PC-9 (cell line): ENCODE results near the gene CNIH2. TPM values are rescaled to one million over a fixed set of nuclear protein-coding genes. Genes with fewer than 3 reads are reported as not detected.

Experiments used
- BruUV-seq: library from RNA; stranded (reverse); fragments of 400-500 nt; replicated peaks from 2 replicates; lab custom pipeline; 2021; lab: Mats Ljungman, UMichigan
- CTCF ChIA-PET: fragments of 300-600 bp; sonication (Branson Sonifier 250); formaldehyde crosslinking; loops from one replicate; lab custom pipeline; 2022; ENCODE audit warnings: antibody characterized with exemption; lab: Charles Lee
- POLR2A ChIA-PET: fragments of 300-600 bp; sonication (Branson Sonifier 250); formaldehyde crosslinking; loops from one replicate; lab custom pipeline; 2022; ENCODE audit warnings: antibody characterized with exemption; ENCODE audit not compliant: unreplicated experiment; lab: Charles Lee
- DNase-seq, 2 experiments: peaks; one replicate each; pipeline versions ENCODE4 v3.0.0 to v3.0.0-alpha.2; 2015 to 2022; ENCODE audit warnings: mixed read lengths in 1 of 2
- H2AFZ ChIP-seq: fragments of 200-600 bp; sonication (generic); 2 replicates; pipeline ENCODE4 v1.8.1; 2017; ENCODE audit warnings: antibody characterized with exemption
- H3F3A ChIP-seq: fragments of 200-600 bp; sonication (generic); 2 replicates; pipeline ENCODE4 v1.8.1; 2017; ENCODE audit warnings: antibody characterized with exemption, mild to moderate bottlenecking, low read depth; ENCODE audit not compliant: insufficient read depth
- H3K27ac ChIP-seq: fragments of 200-600 bp; sonication (generic); 2 replicates; pipeline ENCODE4 v1.6.1; 2016; ENCODE audit warnings: mixed run types
- H3K27me3 ChIP-seq: fragments of 200-600 bp; sonication (generic); 2 replicates; pipeline ENCODE4 v1.6.1; 2016; ENCODE audit warnings: low read depth, mixed run types; ENCODE audit not compliant: insufficient read depth
- H3K36me3 ChIP-seq: fragments of 200-600 bp; sonication (generic); 2 replicates; pipeline ENCODE4 v1.6.1; 2016; ENCODE audit warnings: low read depth, mixed run types
- H3K4me1 ChIP-seq: fragments of 200-600 bp; sonication (generic); replicated peaks from 2 replicates; pipeline ENCODE4 v1.6.1; 2016; ENCODE audit warnings: mixed run types; ENCODE audit not compliant: insufficient read depth
- H3K4me2 ChIP-seq: fragments of 200-600 bp; sonication (generic); 2 replicates; pipeline ENCODE4 v1.6.1; 2017; ENCODE audit warnings: mixed run types
- H3K4me3 ChIP-seq: fragments of 200-600 bp; sonication (generic); 2 replicates; pipeline ENCODE4 v1.6.1; 2016; ENCODE audit warnings: mixed run types
- H3K79me2 ChIP-seq: fragments of 200-600 bp; sonication (generic); 2 replicates; pipeline ENCODE4 v1.6.1; 2017; ENCODE audit warnings: low read depth, mixed run types
- H3K9me2 ChIP-seq: fragments of 200-600 bp; sonication (generic); 2 replicates; pipeline ENCODE4 v1.8.1; 2017; ENCODE audit warnings: mild to moderate bottlenecking; ENCODE audit not compliant: insufficient read depth
- H3K9me3 ChIP-seq: fragments of 200-600 bp; sonication (generic); 2 replicates; pipeline ENCODE4 v1.8.1; 2016; ENCODE audit warnings: low read depth; ENCODE audit not compliant: insufficient read depth
- H4K20me1 ChIP-seq: fragments of 200-600 bp; sonication (generic); 2 replicates; pipeline ENCODE4 v1.8.1; 2017; ENCODE audit not compliant: insufficient read depth
- EZH2 ChIP-seq: fragments of 200-600 bp; sonication (generic); IDR thresholded peaks from 2 replicates; pipeline ENCODE4 v1.8.0; 2017; ENCODE audit warnings: antibody characterized with exemption, low read depth
- intact Hi-C: fragments of 100-400 bp; cut with micrococcal nuclease; formaldehyde crosslinking; loops from one replicate; pipeline ENCODE4 v1.10.0; 2022; ENCODE audit not compliant: unreplicated experiment
- total RNA-seq: library from RNA; stranded (reverse); gene quantifications from 2 replicates; pipeline ENCODE4 v1.2.3, GENCODE V29; 2021
- TF ChIP-seq, protein P1 (sequence below): fragments of 200-600 bp; sonication (generic); conservative IDR thresholded peaks from 2 replicates; pipeline ENCODE4 v1.6.1; 2017; ENCODE audit warnings: mixed run types, antibody characterized with exemption, mild to moderate bottlenecking, moderate library complexity

Gene CNIH2
- total RNA-seq, 1 experiment from 2014 or later: 6.8 TPM

DNA sequence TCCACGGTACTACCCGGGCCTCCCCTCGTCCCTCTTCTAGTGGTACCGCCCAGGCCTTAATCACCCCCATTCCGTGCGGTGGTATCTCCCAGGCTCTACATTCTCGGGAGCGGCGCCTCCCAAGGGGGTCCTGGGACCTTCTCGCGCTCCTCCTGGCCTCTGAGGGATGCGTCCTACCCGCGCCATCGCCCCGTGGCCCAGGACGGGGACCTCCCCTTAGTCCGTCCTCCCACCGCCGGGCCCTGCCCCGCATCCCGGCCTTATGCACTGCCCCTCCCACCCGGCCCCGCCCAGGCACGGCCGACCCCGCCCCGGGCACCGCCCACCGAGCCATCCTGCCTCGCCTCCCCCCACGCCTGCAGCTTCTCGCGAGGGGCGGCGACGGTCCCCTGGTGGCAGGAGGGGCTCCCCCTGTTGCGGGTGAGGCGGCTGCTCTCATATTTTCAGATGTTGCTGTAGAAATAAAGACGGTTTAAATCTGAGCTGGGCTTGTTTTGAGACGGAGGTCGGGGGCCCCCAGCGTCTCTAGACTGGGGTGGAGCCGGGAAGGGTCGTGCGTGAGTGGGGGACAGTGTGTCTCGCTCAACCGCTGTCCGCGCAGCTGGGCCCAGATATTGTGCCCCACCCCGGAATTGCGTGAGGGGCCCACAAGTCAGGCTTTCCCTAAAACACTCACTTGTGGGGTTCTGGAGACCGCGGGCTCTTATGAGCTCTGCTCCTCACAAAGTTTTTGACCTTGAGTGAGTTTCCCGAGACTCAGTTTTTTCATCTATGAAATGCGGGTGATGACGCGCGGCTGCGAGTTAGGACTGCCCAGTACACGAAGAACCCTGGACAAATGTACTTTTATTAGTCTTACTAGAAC lies 10.4 kb upstream of the CNIH2 start:
- peak; percentile 48 to 86 for DNase-seq
- Histone ChIP-seq H3K36me3 (peaks cover 16% of the 10 kb centered on the region), H2AFZ (peak overlapping the region; percentile 76), H3K79me2 (peaks cover 32% of the 10 kb centered on the region), H3K9me2 (no peaks in the 10 kb centered on the region), H3K4me2 (peak overlapping the region; percentile 99), H3K27ac (peak overlapping the region; percentile 57), H3K27me3 (no peaks in the 10 kb centered on the region), H4K20me1 (peaks cover 36% of the 10 kb centered on the region), H3K9me3 (no peaks in the 10 kb centered on the region), H3K4me3 (peak overlapping the region; percentile 95), H3K4me1 (peaks cover 8% of the 10 kb centered on the region), H3F3A (peaks cover 27% of the 10 kb centered on the region; the same call in 1 of the 2 replicates)
- ChIA-PET CTCF (interaction anchor here (0.5 to 0.7 kb wide), 5 partner anchors 19 to 556 kb away, joined by 3 to 11 read pairs (median 7); no protein-coding TSS in a partner anchor), POLR2A (interaction anchor here (0.5 to 0.8 kb wide), 4 partner anchors 59 to 379 kb away, joined by 3 to 6 read pairs (median 5); partner anchors contain the start of gene FIBP)
- intact Hi-C loops: loop anchor here (1.0 to 5.0 kb wide), 2 partner anchors 81 to 255 kb away; partner anchors contain the start of gene CST6
- BruUV-seq: TSS peak; percentile 92
- TF ChIP-seq EZH2: no peak
- TF ChIP-seq, protein P1, sequence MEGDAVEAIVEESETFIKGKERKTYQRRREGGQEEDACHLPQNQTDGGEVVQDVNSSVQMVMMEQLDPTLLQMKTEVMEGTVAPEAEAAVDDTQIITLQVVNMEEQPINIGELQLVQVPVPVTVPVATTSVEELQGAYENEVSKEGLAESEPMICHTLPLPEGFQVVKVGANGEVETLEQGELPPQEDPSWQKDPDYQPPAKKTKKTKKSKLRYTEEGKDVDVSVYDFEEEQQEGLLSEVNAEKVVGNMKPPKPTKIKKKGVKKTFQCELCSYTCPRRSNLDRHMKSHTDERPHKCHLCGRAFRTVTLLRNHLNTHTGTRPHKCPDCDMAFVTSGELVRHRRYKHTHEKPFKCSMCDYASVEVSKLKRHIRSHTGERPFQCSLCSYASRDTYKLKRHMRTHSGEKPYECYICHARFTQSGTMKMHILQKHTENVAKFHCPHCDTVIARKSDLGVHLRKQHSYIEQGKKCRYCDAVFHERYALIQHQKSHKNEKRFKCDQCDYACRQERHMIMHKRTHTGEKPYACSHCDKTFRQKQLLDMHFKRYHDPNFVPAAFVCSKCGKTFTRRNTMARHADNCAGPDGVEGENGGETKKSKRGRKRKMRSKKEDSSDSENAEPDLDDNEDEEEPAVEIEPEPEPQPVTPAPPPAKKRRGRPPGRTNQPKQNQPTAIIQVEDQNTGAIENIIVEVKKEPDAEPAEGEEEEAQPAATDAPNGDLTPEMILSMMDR: peak; percentile 31; the same call in 1 of the 2 replicates

DNA sequence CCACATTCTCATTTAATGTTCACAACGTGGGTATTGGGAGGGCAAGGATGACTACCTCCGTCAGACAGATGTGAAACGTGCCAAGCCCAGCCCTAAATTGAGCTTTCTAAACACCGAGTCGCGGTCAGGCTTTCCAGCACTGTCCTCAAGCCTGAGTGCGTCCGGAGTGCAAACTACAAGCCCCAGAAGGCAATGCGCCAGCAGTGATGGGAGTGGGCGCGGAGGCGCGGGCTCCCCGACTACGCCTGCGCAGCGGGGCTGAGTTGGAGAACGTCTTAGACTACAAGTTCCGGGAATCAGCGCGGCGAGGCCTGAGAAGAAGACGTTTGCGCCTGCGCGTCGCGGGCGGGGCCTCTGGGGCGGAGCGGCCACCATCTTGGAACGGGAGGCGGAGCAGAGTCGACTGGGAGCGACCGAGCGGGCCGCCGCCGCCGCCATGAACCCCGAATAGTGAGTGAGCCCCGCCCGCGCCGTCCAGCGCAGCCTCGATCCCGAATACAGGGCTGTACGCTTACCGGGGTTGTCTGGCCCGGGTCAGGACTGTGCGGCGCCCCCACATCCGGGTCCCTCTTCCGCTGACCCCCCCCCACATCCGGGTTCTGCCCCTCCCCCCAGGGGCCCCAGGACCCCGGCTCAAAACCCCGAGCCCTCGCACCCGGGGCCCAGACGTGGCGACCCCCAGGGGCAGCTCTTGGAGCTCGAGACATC lies 9.6 kb upstream of the CNIH2 start, which contains the start of gene RAB1B:
Gene RAB1B, plus strand, starts transcription at position 396 of the 708 bp plus-strand sequence. Its CDS starts 41 bp downstream, at position 437.
- no peaks in the 10 kb centered on the region for H3K9me3 ChIP-seq
- H2AFZ ChIP-seq: peak within 1 kb of the TSS; percentile 78
- H3K79me2 ChIP-seq: peaks cover 32% of the 10 kb centered on the region
- CTCF ChIA-PET: interaction anchor here (0.6 to 0.7 kb wide), 2 partner anchors 77 to 188 kb away, joined by 7 to 11 read pairs; no protein-coding TSS in a partner anchor
- no TSS peak for BruUV-seq
- H3K27me3 ChIP-seq: no peaks in the 10 kb centered on the region
- H3K4me2 ChIP-seq: peak within 1 kb of the TSS; percentile 99
- H3K9me2 ChIP-seq: no peaks in the 10 kb centered on the region
- TF ChIP-seq, protein P1: no peak
- TF ChIP-seq EZH2: no peak
- H3K4me1 ChIP-seq: peaks cover 8% of the 10 kb centered on the region
- H3K36me3 ChIP-seq: peaks cover 22% of the 10 kb centered on the region
- POLR2A ChIA-PET: interaction anchor here (0.5 to 0.8 kb wide), 5 partner anchors 44 to 1322 kb away, joined by 3 to 12 read pairs (median 4); partner anchors contain the start of gene FIBP
- peak within 1 kb of the TSS; percentile 95 for H3K4me3 ChIP-seq
- peaks cover 40% of the 10 kb centered on the region for H4K20me1 ChIP-seq
- peak within 1 kb of the TSS; percentile 57 for H3K27ac ChIP-seq
- H3F3A ChIP-seq: peaks cover 31% of the 10 kb centered on the region; the same call in 1 of the 2 replicates
- peak; percentile 98 to 100 for DNase-seq
- intact Hi-C loops: loop anchor here (1.0 to 5.0 kb wide), 2 partner anchors 80 to 256 kb away; partner anchors contain the start of gene CST6
